ENCODE measurements around the gene ABCA12.

DNA sequence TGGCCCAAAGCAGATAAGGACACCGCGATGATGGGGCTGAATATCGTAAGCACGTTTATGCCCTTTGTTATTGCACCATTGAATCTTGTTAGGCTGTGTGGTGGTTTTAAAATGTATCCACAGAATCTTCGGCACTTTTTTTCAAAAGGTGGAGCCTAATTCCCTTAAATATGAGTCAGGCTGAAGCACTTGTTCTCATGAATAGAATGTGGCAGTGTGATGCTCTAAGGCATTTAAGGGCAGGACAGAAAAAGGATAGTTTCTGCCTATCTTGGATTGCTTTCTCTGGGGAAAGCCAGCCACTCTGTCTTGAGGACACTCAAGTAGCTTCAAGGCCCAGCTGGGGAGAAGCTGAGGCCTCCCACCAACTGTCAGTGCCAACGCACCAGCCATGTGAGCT lies 39.6 kb downstream of the ABCA12 start:
- TF ChIP-seq EZH2 (optimal IDR thresholded peaks at IDR 0.05; ENCODE audit: low read depth, low read length) (no peak), CTCF (IDR thresholded peaks at IDR 0.05; ENCODE audit: low read length) (no peak), EZH2phosphoT487 (IDR thresholded peaks at IDR 0.05; ENCODE audit: low read length) (no peak)

Measured in MM.1S (cell line).